ENCODE data around the gene CEP72.
A peak's percentile ranks its signal among the peaks of the same experiment; 100 is the strongest.

CEP72 gene

GRCh38 chr5:652023-652515 is 39.9 kb downstream of the CEP72 start:
- no peak for TF ChIP-seq CTCF (IDR thresholded peaks at IDR 0.05; ENCODE audit: control insufficient read depth, insufficient read depth, low read depth, low read length, missing control alignments)
- no peak for DNase-seq (ENCODE audit: low read depth)
- H3K4me3 ChIP-seq (ENCODE audit: control insufficient read depth, low read depth, low read length): no peak overlapping the region

GRCh38 chr5:652773-653350 is 40.7 kb downstream of the CEP72 start:
- DNase-seq (ENCODE audit: low read depth): no peak
- no peak overlapping the region for H3K4me3 ChIP-seq (ENCODE audit: control insufficient read depth, low read depth, low read length)
- no peak for TF ChIP-seq CTCF (IDR thresholded peaks at IDR 0.05; ENCODE audit: control insufficient read depth, insufficient read depth, low read depth, low read length, missing control alignments)

- no peak overlapping the region for H3K4me3 ChIP-seq (ENCODE audit: control insufficient read depth, low read depth, low read length)
- no peak for DNase-seq (ENCODE audit: low read depth)
- no peak for TF ChIP-seq CTCF (IDR thresholded peaks at IDR 0.05; ENCODE audit: control insufficient read depth, insufficient read depth, low read depth, low read length, missing control alignments)
Observed at GRCh38 chr5:654071-654778, 42.1 kb downstream of the CEP72 start.

GRCh38 chr5:655406-655805 is 43.3 kb downstream of the CEP72 start:
- no peak overlapping the region for H3K4me3 ChIP-seq (ENCODE audit: control insufficient read depth, low read depth, low read length)
- no peak for DNase-seq (ENCODE audit: low read depth)
- no peak for TF ChIP-seq CTCF (IDR thresholded peaks at IDR 0.05; ENCODE audit: control insufficient read depth, insufficient read depth, low read depth, low read length, missing control alignments)

GRCh38 chr5:657570-657969 is 45.4 kb downstream of the CEP72 start:
- TF ChIP-seq CTCF (IDR thresholded peaks at IDR 0.05; ENCODE audit: control insufficient read depth, insufficient read depth, low read depth, low read length, missing control alignments): no peak
- DNase-seq (ENCODE audit: low read depth): peak; percentile 31
- H3K4me3 ChIP-seq (ENCODE audit: control insufficient read depth, low read depth, low read length): no peak overlapping the region

- TF ChIP-seq CTCF (IDR thresholded peaks at IDR 0.05; ENCODE audit: control insufficient read depth, insufficient read depth, low read depth, low read length, missing control alignments): no peak
- H3K4me3 ChIP-seq (ENCODE audit: control insufficient read depth, low read depth, low read length): no peak overlapping the region
- DNase-seq (ENCODE audit: low read depth): no peak
Observed at GRCh38 chr5:658103-658502, 46.0 kb downstream of the CEP72 start.
